Brain microvascular endothelial cell (primary cell): Measurements from ENCODE around the gene CIB2.

Experiments used
- DNase-seq: peaks from one replicate; pipeline ENCODE4 v3.0.0-alpha.2; 2020
- H3K27ac ChIP-seq: fragments of 250-450 bp; sonication (Bioruptor Pico); 2 replicates; pipeline ENCODE4 v1.5.1; 2020; ENCODE audit warnings: mild to moderate bottlenecking, moderate library complexity
- H3K27me3 ChIP-seq: fragments of 250-450 bp; sonication (Bioruptor Pico); replicated peaks from 2 replicates; pipeline ENCODE4 v1.5.1; 2020; ENCODE audit warnings: mild to moderate bottlenecking
- H3K36me3 ChIP-seq: fragments of 250-450 bp; sonication (Bioruptor Pico); replicated peaks from 2 replicates; pipeline ENCODE4 v1.5.1; 2020; ENCODE audit warnings: mild to moderate bottlenecking
- H3K4me3 ChIP-seq: 2 replicates; pipeline ENCODE4 v1.5.1; 2011; ENCODE audit warnings: low read depth, mild to moderate bottlenecking, control low read depth, low read length, moderate library complexity
- in situ Hi-C: cut with HindIII; loops from 2 replicates; pipeline ENCODE4 v1.10.0; 2017; ENCODE audit warnings: low sequenced_read_pairs, low pct_ligation_motif_present
- TF ChIP-seq, protein P1 (sequence below): IDR thresholded peaks from 2 replicates; pipeline ENCODE4 v1.5.1; 2011; ENCODE audit warnings: low read depth, mild to moderate bottlenecking, moderate library complexity, low read length, control low read depth, inconsistent platforms; ENCODE audit errors: missing control alignments

The CIB2 gene

DNA sequence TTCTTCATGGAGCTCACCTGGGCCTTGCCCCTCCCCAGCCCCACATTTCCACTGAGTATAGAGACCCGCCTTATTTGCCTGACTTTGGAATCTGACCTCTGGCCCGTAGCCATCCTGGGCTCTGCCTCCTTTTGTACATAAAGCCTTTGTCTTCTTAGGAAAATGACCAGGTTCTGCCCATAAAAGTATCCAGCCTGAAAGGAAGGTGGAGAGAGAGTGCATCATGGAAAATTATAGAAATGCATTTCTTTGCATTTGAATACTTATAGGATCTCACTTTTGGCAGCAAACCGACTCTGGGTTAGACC, 42.5 kb downstream of the CIB2 start:
- Histone ChIP-seq H3K4me3 (no peak overlapping the region), H3K27ac (no peak overlapping the region), H3K27me3 (no peaks in the 10 kb centered on the region), H3K36me3 (no peaks in the 10 kb centered on the region)
- in situ Hi-C loops, result no loop called here
- TF ChIP-seq, protein P1, sequence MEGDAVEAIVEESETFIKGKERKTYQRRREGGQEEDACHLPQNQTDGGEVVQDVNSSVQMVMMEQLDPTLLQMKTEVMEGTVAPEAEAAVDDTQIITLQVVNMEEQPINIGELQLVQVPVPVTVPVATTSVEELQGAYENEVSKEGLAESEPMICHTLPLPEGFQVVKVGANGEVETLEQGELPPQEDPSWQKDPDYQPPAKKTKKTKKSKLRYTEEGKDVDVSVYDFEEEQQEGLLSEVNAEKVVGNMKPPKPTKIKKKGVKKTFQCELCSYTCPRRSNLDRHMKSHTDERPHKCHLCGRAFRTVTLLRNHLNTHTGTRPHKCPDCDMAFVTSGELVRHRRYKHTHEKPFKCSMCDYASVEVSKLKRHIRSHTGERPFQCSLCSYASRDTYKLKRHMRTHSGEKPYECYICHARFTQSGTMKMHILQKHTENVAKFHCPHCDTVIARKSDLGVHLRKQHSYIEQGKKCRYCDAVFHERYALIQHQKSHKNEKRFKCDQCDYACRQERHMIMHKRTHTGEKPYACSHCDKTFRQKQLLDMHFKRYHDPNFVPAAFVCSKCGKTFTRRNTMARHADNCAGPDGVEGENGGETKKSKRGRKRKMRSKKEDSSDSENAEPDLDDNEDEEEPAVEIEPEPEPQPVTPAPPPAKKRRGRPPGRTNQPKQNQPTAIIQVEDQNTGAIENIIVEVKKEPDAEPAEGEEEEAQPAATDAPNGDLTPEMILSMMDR, result no peak
- DNase-seq, result no peak

DNA sequence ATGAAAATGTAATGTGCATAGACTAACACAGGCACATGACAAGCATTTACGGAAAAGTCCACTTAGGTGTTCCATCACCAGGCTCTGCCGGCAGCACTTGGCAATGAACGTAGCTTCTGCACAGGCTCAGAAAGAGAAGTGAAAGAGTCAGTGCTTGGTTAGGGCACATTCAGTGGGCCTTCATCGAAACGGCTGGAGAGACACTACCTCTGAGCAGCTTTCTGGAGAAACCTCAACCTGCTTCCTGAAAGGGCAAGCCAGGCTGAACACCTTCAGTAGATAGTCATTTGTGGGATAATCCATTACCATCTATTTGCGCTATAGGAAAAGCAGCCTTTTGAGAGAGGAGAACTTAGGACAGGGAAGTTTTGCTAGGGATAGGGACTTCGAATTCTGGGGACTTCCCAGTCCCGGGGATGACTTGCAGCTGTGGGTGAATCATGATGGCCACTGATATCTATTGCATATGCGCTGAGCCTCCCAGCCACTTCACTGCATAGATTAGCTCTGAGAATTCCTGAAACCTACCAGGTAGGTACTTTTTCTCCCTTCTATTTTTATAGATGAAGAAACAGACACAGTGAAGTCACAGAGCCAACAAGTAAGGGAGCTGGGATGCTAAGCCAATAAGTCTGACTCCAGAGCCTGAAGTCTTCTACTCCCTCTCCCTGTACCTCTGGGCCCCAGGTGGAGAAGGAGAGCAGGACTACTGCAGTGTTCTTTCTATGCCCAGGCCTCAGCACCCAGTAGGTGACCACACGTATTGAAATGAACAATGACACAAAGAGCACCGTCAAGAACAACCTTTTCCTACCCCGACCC, 43.1 kb downstream of the CIB2 start:
- TF ChIP-seq, protein P1, result no peak
- no peak overlapping the region for H3K4me3 ChIP-seq
- in situ Hi-C loops, result no loop called here
- H3K36me3 ChIP-seq, result no peaks in the 10 kb centered on the region
- no peak for DNase-seq
- H3K27ac ChIP-seq, result no peak overlapping the region
- H3K27me3 ChIP-seq, result no peaks in the 10 kb centered on the region

DNA sequence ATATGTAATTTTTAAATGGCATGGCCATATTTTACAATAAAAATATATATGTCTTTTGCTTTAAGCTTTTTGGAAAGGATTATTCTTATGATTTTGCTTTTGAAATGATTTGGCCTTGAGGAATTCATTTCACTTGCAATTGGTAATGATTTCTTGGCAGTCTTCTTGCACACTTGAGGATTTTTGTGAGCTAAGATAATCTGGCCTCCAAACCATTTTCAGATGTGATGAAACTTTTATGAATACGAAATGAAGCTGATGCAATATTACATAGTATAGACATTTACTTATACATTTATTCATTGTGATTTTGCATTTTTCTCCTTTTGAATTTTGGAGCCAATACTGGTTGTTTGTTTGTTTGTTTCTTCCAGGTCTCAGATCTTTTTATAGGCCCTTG, 45.3 kb downstream of the CIB2 start:
- H3K4me3 ChIP-seq, result no peak overlapping the region
- TF ChIP-seq, protein P1, result no peak
- no peak for DNase-seq
- in situ Hi-C loops, result no loop called here
- no peaks in the 10 kb centered on the region for H3K36me3 ChIP-seq
- H3K27ac ChIP-seq, result no peak overlapping the region
- H3K27me3 ChIP-seq, result no peaks in the 10 kb centered on the region

DNA sequence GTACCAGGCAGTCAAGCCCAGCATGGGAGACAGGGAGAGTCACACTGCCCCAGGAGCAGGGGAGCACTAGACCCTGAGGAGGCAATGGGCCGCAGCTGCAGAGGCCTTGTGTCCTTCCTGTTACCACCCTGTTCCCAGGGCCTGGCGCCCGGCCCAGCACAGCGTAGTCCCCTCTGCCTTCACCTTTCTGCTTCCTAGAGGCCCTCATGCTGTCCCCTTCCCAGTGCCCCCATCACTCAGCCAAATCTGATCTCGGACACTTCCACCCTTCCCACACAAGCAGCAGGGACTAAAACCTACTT, 46.8 kb downstream of the CIB2 start:
- DNase-seq, result no peak
- in situ Hi-C loops, result no loop called here
- H3K27me3 ChIP-seq, result no peaks in the 10 kb centered on the region
- no peak overlapping the region for H3K27ac ChIP-seq
- H3K4me3 ChIP-seq, result no peak overlapping the region
- TF ChIP-seq, protein P1, result no peak
- no peaks in the 10 kb centered on the region for H3K36me3 ChIP-seq

DNA sequence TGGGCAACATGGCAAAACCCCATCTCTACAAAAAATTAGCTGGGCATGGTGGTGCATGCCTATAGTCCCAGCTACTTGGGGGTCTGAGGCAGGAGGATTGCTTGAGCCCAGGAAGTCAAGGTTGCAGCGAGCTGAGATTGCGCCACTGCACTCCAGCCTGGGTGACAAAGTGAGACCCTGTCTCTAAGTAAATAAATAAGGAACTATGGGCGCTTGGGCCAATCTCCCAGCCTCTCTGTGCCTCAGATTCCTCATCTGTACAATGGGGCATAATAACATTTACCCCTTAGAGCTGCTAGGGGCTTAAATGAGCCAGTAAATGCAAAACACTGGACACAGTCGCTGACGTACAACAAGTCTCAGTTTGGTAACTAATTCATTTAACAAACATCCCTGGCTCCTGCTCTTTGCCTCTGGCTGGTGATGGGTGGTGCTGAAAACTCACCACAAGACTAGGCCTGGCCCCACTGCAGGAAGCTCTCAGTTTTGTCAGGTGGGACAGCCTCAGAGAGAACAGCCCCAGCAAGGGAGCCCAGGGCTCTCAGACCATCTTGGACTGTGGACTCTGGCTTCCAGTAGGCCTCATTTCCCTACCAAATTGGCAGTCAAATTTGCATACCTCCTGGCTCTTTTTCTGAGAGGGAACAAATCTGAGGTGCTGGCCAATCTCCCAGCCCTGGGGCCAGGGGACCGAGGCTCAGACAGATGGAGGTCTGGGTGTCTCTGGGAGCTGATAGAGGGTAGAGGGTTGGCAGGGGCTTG, 47.4 kb downstream of the CIB2 start:
- DNase-seq, result no peak
- H3K36me3 ChIP-seq, result no peaks in the 10 kb centered on the region
- TF ChIP-seq, protein P1, result no peak
- H3K27me3 ChIP-seq, result no peaks in the 10 kb centered on the region
- H3K27ac ChIP-seq, result no peak overlapping the region
- in situ Hi-C loops, result no loop called here
- H3K4me3 ChIP-seq, result no peak overlapping the region
